GM18508 (cell line): Measurements from ENCODE around the gene COX6B2.

Experiments
- ATAC-seq: cut with Tn5 transposase; IDR thresholded peaks from one replicate; pipeline ENCODE4 v1.9.1; 2021; ENCODE audit warnings: moderate number of reproducible peaks; ENCODE audit not compliant: insufficient read depth, unreplicated experiment

COX6B2 gene

GRCh38 chr19:55383279-55384130, 29.0 kb upstream of the COX6B2 start:
- ATAC-seq: no peak

DNA sequence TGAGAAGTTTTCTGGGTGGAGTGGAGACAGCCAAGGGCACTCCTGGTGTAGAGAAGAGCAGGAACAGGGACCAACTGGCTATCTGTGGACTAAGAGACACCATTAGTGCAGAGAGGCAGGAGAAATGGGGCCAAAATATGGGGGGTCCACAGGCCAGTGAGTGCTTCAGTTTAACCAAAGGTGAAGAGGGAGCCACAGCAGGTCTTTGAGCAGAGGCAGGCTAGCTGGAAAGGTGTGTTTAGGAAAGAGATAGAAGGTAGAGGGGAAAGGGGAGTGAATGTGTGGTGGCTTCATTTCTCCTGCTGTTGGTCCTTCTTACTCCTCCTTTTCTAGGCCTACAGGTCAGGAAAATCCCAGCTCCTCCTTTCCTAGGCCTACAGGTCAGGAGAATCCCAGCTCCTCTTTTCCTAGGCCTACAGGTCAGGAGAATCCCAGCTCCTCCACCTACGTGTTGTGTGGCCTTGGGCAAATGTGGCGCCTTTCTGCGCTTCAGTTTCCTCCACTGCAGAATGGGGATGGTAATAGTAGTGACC, 28.1 kb upstream of the COX6B2 start:
- ATAC-seq: no peak

GRCh38 chr19:55382013-55382412, 27.5 kb upstream of the COX6B2 start:
- ATAC-seq: no peak

DNA sequence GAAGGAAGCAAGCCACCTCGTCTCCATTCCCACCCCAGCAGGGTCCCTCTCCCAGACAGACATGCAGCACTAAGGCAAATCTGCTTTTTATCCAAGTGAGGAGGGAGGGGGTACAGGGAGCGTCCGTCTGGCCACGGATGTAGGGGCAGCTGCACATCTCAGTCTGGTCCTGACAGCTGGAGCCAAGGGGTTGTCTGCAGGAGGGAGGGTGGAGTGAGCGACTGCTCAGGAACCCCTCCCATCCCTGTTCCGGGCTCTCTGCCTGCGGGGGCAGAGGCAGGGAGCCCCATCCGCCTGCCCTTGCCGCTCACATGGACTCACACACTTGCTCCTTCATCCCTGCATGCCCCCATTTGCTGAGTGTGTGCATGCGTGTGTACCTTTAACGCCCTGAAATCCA, 24.7 kb upstream of the COX6B2 start:
- no peak for ATAC-seq

DNA sequence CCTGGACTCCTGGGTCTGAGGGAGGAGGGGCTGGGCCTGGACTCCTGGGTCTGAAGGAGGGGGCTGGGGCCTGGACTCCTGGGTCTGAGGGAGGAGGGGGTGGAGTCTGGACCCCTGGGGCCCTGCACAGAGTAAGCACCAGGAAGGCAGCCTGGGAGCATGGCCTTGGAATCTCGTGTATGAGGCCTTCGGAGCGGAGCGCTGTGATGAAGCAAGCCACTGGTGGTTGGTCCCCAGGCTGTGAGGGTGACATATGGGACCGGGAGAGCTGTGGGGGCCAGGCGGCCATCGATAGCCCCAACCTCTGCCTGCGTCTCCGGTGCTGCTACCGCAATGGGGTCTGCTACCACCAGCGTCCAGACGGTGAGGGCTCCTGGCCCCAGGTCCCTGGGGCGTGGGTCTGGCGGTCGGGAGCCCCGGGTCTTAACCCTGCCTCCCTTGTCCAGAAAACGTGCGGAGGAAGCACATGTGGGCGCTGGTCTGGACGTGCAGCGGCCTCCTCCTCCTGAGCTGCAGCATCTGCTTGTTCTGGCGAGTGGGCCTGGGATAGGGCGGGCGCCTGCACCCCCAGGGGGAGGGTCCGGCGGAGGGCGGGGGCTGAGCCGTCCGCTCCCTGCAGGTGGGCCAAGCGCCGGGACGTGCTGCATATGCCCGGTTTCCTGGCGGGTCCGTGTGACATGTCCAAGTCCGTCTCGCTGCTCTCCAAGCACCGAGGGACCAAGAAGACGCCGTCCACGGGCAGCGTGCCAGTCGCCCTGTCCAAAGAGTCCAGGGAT, 23.0 kb upstream of the COX6B2 start:
- no peak for ATAC-seq

- ATAC-seq: no peak
Measured at GRCh38 chr19:55376241-55376933, 21.9 kb upstream of the COX6B2 start, which contains the start of gene TMEM190. Gene TMEM190 (plus strand): TSS chr19:55376826. CDS start chr19:55376854, 28 bp downstream.

DNA sequence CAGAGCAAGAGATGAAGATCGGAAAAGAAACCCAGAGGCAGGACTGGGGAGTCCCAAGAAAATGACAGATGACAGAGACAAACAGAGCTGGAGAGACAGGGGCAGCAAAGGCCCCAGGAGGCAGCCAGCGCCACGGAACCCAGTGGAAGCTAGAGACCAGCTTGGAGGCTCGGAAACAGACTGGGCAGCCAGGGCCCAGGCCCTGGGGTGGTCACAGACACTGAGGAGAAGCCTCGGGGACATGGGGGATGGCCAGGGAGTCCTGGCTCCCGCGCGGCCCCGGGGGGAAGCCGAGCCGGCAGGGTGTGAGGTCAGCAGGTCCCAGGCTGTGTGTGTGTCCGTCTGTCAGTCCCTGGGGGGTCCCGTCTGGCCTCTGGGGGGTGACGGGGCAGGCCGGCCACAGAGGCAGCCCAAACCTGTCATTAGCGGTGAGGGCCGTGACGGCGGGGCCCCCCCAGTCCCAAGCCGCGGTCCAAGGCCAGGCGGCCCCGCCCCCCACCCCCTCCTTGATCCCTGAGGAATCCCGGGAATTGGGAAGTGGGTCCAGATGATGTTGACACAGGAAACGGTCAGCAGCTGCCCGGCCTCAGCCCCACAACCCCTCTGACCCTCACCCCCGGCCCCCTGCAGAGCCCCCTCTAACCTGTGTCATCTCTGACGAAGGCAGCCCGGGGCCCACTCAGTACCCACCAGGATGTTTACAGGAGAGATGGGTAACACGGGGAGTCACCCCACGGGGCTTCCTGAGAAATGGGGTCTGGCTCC, 19.7 kb upstream of the COX6B2 start:
- ATAC-seq: no peak

GRCh38 chr19:55373306-55373992, 18.9 kb upstream of the COX6B2 start:
- ATAC-seq: no peak

DNA sequence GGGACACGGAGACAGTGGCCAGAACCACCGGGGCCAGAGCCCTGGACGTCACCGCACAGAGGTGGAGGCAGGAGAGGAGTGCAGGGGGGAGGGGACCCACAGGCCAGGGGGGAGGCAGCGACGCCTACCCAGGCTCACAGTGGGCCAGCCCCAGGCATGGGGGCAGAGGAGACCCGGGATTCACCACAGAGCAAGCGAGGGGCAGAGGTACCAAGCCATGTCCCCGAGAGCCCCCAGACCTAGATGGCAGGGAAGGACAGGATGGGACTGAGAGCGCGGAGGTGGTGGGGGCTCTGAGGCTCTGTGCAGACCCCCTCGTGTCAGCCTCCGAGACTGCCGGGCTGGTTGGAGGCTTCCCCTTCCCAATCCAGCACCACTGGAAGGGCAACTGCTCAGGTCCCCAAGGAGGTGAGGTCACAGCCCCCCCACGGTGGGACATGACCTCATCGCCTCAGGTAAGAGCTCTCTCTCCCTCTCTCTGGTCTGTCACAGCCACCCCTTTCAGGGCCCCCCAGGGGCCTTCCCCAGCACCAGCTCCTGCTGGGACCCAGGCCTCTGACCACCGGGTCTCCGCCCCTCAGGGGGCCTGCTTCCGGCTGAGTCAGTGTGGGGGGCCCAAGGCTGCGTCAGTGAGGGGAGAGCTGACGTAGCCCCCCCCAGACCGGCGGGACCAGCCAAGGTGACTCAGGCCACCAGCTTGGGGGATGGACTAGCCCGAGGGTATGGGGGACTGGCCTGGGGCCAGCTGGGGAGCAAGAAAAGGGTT, 18.0 kb upstream of the COX6B2 start:
- no peak for ATAC-seq

DNA sequence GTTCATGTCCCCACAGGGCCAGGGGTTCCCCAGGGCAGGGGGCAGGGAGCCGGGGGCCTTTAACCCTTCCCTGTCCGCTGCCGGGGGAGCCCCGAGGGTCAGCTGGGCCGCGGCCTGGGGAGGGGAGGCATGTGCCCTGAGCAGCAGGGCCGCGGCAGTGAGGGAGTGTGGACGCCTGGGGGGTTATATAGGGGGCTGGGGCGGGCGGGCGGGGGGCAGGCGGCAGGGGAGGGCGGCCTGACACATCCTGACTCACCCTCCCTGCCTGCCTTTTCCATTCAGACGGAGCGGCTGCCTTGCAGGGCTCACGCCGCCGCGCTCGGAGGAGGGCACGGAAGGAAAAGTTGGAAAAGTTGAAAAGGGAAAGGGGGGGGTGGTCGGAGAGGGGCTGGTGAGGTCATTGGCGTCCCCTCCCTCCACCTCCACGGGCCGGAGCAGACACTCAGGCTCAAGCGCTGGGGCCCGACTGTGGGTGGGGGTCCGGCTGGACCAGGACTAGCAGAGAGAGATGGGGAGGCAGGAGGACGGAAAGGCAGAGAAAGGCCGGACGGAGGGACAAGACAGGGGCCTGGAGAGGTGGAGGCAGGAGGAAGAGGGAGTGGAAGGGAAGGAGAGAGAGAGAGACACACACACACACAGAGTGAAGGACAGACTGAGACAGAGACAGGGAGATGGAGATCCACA, 15.9 kb upstream of the COX6B2 start, which contains the start of gene IL11:
TSS of gene IL11 (minus strand) at position 159 of the 684 bp plus-strand sequence. CDS start at position 6, 153 bp downstream.
- no peak for ATAC-seq

- ATAC-seq: no peak
Measured at GRCh38 chr19:55369653-55370304, 15.3 kb upstream of the COX6B2 start.

DNA sequence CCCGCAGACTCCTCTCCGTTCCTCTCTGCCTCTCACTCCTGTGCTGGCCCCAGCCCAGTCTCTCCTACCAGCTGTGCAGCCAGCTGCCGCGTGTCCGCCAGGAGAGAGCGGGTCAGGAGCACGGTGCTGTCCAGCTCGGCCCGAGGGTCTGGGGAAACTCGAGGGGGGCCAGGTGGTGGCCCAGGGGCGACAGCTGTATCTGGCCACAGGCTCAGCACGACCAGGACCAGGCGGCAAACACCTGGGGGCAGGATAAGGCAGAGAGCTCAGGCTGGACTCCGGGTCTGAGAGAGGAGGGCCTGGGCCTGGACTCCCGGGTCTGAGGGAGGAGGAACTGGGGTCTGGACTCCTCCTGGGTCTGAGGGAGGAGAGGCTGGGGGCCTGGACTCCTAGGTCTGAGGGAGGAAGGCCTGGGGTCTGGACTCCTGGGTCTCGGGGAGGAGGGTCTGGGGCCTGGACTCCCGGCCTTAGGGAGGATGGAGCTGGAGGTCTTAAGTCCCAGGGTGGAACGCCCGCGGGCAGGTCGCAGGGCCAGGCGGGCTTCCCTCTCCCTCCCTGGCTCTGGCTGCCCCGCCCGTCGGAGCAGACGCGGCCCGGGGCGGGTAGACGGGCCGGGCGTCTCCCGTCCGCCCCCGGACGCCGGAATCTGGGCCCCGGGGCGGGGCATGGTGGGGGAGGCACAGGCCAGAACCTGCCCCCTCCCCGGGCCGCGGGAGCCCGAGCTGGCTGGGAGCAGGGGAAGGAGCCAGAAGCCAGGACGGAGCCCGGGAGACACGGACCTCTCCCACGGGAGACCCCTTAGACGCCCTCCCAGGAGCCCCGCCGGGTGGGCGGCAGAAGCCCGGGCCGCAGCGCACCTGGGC, 14.4 kb upstream of the COX6B2 start:
- ATAC-seq: no peak

DNA sequence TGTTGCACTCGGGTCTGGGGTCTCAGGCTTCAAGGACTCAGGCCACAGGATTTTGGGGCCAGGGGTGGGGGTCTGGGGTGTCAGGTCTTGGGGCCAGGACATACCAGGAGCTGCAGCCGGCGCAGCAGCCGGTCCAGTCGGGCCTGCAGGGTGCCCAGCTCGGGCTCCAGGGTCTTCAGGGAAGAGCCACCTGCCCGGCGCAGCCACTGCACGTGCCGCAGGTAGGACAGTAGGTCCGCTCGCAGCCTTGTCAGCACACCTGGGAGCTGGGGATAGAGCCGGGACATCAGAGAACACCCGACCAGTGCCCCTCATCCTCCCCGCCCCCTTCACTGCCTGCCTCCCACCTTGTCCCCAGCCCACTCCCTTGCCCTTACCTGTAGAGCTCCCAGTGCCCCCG, 13.6 kb upstream of the COX6B2 start:
- no peak for ATAC-seq

DNA sequence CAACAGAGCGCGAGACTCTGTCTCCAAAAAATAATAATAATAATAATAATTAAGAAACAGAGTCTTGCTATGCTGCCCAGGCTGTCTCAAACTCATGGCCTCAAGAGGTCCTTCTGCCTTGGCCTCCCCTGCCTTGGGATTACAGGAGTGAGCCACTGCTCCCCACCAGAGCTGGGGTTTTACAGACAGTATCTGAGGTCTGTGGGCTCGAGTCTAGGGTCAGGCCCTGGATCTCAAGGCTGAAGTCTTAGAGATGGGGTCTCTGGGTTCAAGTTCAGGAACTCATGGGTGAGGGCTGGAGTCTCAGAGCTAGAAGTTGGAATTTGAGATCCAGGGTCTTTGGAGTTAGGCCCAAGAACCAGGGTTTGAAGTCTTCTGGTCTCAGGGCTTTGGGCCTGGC, 12.3 kb upstream of the COX6B2 start:
- ATAC-seq: no peak

DNA sequence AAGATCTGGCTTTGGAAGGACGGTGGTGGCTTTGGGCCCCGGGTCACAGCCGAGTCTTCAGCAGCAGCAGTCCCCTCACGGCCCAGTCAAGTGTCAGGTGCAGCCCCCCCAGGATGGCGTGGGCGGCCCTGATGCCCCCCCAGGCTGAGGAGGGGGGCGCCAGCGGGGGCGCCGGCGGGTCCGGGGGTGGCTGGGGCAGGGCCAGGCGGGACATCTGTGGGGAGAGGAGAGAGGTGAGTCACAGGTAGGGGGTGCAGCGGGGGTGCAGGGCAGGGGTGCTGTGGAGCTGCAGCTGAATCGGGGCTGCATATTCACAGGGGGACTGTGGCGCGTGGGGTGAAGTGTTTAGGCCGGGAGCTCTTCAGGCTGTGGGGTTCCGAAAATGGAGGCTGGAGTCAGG, 11.4 kb upstream of the COX6B2 start:
- no peak for ATAC-seq

- ATAC-seq: no peak
Measured at GRCh38 chr19:55365245-55365644, 10.7 kb upstream of the COX6B2 start.
